Stimulated activated CD8-positive, alpha-beta memory T cell treated with anti-CD3 and anti-CD28 coated beads, Interleukin-7, amount 100 ng/mL, for 48 hours (primary cell): ENCODE measurements around the gene IRF5.

ENCODE experiments used
- DNase-seq, 2 donors: peaks; one replicate each; pipeline ENCODE4 v3.0.0-alpha.2; 2020; ENCODE audit warnings: low read depth in 1 of 2; ENCODE audit errors: extremely low read depth in 1 of 2

IRF5 gene, protein sequence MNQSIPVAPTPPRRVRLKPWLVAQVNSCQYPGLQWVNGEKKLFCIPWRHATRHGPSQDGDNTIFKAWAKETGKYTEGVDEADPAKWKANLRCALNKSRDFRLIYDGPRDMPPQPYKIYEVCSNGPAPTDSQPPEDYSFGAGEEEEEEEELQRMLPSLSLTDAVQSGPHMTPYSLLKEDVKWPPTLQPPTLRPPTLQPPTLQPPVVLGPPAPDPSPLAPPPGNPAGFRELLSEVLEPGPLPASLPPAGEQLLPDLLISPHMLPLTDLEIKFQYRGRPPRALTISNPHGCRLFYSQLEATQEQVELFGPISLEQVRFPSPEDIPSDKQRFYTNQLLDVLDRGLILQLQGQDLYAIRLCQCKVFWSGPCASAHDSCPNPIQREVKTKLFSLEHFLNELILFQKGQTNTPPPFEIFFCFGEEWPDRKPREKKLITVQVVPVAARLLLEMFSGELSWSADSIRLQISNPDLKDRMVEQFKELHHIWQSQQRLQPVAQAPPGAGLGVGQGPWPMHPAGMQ

DNA sequence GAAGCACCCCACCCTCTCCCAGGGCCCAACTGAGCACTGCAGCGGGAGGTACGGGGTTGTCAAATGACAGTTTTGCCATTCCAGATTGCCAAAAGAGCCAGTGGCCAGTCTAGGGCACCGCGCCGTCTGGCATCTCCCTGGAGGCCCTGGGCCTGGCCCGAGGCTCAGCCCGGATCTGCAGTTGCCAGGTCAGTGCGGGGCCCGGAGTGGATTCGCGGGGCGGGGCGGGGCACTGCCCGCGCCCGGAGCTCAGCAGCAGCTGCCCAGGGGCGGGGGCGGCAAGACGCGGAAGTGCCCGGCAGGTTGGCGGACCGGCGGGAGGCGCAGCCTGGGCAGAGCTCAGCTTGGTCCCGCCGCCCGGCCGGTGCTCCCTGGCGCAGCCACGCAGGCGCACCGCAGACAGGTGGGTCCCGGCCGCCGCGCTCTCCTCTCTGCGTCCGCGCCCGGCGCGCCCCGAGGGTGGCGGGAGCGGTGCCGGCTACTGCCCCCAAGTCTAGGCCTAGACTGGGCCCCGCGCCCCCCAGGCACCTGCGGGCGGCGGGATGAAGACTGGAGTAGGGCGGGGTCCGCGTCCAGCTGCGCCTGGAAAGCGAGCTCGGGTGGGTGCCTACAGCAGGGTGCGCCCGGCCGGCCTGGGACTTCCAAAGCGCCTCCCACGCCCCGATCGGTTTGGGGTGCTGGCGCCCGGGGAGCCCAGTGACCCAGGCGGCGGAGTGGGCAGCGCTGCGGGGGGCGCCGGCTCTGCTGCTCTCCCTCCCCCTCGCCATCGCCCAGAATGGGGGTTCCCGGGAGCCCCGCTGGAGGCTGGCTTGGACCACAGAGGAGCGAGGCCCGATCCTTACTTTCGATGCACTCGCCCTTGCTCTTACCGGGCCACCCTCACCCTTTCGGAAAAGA, at the start of gene IRF5:
Gene IRF5, plus strand, starts transcription at position 281 of the 897 bp plus-strand sequence. CDS start 4,155 bp downstream, outside the sequence.
- DNase-seq: no peak

DNA sequence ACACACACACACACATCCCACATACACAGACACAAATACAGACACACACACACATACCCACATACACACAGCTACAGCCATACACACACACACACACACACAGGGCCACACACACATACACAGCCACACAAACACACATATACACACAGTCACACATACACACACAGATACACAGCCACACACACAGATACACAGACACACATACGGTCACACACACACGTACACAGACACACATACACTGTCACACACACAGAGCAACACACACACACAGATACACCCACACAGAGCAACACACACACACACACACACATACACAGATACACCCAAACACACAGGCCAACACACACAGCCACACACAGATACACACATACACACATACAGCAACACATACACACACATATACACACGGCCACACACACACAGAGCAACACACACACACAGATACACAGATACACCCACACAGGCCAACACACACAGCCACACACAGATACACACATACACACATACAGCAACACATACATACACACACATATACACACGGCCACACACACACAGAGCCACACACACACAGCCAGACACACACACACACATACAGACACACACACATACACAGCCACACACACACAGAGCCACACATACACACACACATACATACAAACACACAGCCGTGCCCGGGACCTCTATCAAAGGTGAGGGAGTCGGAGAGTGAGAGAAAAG, 49.5 kb upstream of the IRF5 start:
- no peak for DNase-seq

DNA sequence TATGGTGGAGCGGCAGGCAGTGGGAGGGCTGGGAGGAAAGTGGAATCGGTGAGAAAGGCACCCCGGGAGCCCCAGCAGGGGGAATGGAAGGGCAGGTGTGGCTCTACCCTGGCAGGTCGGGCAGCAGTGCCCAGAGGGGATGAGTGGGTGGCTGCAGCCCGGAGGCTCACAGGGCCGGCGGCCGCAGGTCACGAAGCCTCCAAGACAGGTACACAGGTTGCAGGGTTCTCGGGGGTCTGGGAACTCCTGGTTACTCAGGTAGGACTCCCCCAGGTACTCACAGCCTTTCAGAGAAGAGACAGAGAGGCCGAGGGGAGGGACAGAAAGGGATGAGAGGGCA, 49.0 kb upstream of the IRF5 start:
- DNase-seq: no peak

DNA sequence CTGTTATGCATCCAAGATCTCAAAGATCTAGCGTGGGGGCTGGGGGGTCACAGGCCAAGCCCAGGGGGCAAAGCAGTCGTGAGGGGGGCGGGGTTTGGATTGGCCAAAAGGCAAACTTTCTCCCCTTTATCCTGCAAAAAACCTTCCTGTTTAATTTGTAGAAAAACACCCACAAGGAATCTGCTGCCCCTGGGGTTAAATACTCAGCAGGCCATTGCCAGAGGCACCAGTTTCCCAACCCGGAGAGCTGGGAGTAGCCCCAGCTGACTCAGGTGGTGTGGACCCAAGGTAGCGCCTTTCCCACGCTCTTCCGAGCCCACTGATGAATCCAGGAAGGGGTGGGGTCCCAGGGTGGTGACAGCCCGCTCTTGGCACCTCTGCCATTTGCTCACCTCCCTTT, 48.6 kb upstream of the IRF5 start:
- DNase-seq: no peak

DNA sequence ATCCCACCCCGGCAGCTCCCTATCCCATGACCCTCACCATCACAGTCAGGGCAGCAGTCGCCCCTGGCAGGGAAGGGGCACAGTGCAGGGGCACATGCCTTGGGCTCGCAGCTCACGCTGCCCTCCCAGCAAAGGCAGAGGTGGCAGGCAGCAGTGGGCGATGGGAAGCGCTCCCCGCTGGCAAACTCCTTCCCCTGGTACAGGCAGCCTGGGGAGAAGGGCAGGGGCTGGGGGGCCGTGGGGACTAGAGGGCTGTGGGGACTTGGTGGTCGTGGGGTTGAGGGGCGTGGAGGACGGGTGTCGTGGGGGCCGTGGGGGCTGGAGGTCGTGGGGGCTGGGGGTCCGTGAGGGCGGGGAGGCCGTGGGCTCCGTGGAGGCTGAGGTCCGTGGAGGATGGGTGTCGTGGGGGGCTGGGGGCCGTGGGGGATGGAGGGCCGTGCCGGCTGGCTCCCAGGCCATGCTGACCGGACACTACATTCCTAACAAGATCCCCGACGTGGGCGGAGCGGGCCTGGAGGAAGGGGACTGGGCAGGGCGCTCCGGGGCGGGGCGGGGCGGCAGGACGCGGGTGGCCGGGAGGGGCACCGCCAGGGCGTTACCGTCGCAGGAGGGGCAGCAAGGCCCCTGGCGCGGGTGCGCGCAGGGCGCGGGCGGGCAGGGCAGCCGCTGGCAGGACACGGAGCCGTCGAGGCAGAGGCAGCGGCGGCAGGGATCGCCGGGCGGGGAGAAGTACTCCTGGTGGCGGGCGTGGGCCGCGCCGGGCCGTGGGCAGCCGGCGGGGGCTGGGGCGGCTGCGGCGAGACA, 47.2 kb upstream of the IRF5 start:
- no peak for DNase-seq

DNA sequence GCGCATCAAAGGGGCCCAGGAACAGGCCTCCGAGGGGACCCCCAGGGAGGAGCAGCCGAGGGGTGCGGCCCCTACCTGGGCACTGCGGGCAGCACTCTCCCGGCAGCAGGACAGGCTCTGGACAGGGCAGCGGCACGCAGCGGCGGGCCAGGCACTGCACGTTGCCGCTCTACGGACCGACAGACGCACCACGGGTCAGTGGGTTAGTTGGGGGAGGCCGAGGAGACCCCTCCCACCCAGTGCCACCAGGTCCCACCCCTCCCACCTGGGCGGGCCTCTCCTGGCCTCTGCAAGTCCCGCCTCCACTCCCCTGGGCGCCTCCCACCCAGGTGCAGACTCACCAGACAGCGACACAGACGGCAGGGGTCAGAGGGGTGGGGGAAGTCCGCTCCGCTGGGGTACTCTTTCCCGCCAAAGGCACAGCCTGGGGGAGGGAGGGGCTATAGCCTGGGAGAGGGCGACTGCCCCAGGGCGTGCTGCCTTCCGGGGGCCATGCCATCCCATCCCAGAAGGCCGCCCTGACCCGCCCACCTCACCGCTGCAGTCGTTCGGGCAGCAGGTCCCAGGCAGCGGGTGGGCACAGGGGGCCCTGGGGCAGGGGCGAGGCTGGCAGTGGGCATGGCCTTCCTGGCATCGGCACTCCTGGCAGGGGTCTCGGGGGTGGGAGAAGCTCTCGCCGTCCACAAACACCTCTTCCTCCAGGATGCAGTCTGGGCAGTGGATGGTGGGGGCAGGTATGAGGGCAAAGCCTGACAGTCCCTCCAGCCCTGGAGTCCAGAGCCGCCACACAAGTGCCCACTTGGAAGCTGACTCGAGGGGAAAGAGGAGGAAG, 46.4 kb upstream of the IRF5 start:
- no peak for DNase-seq

DNA sequence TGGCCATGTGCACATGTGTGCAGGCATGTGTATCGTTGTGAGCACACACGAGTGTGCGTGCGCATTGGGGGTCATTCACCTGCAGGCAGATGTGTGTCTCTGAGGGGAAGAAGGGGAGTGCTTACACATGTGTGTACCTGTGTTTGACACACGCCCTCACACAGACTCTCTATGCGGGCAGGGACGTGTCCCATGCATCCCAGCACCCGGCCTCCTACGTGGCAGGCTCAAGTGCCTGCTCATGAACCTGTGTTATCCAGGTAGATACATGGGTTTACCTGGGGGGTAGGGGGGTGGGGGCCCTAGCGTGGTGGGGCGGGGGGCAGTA, 45.8 kb upstream of the IRF5 start:
- DNase-seq: no peak

DNA sequence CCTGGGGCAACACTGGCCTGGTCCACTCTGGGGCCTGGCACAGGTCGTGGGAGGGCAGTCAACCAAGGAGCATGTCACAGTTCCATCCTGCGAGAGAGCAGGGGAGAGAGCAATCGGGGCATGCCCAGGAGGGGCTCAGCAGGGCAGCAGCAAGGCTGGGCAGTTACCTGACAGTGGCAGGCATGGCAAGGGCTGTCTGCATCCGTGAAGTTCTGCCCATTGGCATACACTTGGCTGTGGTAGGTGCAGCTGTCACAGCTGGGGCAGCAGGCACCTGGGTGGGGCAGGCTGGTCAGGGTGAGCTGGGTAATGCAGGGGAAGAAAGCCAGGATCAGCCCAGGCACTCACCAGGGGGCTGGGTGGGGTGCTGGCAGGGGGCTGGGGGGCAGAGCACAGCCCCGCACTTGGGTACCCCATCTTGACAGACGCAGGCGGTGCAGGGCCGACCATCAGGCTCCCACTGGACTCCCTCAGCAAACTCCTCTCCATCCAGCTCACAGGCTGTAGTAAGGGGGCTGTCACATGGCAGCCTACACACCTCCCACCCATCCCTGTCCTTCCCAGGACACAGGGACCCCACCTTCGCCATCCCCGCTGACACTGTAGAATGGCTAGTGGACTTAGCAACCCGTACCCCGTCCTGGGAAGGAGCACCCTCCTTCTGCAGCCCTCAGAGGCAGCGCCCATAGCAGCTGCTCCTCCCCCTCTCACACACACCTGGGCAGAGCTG, 45.0 kb upstream of the IRF5 start:
- no peak for DNase-seq

DNA sequence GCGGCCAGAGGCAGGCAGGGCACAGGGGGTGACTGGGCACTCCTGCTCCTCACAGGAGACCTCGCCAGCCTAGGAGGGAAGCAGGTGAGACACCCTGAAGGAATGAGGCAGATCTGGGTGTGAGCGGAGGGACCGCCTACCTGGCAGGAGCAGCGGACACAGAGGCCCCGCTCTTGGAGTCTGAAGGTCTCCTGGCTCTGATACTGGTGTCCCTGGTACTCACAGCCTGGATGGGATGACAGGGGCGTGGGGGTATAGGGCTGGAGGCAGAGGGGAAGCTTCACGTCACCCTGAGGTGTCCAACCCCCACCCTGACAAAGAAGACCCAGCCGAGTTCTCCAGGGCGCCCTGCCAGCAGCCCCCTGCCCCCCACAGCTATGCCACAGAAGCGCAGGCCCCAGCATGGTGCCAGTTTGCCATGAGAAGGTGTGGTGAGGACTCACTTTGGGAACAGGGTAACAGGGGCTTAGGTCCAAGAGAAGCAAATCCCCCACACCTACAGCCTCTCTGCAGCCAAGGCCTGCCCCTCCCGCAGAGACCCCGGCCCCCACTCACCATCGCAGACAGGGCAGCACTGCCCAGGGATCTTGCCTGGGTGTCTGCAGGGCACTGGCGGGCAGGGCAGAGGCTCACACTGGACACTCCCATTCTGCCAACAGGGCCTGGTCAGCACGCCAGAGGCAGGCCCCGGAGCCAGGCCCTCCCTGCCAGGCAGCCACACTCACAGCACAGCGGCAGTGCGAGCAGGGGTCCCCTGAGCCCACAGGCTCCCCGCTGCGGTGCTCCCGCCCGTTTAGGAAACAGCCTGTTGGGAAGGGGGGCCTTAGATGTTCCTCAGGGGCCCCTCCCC, 44.3 kb upstream of the IRF5 start:
- no peak for DNase-seq

DNA sequence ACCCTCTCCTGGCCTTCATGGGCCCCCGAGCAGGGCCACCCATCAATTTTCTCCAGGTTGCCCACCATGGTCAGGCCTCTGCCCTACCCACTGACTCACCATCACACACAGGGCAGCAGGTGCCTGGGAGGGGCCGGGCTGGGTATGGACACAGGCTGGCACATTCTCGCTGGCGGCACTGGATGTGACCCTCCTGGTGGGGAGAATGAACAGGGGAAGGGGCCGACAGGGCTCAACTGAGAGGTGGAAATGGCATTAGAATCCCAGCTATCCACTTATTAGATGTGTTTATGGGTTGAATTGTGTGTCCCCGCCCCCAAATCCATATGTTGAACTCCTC, 43.7 kb upstream of the IRF5 start:
- no peak for DNase-seq

DNA sequence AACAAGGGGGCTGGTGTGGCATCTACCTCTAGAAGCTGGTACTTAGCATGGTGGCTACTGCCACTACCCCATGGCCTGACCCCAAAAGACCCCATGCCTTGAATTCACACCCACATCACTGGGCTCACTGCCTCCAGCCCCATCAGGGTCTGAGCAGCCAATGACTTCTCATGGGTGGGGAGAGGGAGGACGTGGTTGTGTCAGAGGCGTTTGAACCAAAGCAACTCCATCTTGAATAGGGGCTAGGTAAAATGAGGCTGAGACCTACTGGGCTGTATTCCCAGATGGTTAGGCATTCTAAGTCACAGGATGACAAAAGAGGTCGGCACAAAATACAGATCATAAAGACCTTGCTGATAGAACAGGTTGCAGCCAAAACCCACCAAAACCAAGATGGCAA, 42.4 kb upstream of the IRF5 start:
- DNase-seq: no peak

DNA sequence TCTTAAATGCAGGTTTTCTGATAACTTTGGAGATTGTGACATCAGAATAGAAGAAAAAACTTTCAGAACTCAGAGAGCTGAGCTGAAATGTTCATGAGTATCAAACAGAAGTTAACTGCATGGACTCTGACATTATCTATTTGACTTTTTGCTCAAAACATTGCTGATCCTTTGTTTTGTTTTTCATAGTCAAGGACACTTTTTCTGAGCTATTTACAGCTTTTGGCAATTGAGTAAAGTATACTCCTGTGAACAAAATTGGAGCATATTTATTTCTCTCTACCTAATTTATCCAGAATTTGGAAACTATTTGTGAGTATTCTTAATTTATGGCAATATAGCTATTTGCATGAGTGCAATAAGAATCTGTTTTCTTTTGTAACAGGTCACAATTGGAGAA, 38.3 kb upstream of the IRF5 start:
- no peak for DNase-seq

DNA sequence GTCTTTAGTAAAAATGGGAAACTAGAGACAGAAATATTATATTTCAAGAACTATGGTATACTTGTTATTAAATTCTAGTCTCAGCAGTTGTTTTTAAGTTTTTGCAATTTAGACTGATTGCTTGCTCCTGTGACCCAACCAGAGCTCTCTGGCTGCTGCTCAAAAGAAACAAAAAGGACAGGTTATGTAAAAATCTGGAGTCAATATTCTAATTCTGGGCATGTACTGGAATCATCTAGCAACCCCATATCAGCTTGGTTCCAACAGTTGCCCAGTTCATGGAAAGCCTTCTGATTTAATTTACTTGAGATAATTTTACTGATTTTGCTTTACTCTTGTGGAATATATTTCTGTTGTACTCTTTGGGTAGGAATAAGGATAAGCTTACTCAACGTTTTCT, 37.5 kb upstream of the IRF5 start:
- no peak for DNase-seq

DNA sequence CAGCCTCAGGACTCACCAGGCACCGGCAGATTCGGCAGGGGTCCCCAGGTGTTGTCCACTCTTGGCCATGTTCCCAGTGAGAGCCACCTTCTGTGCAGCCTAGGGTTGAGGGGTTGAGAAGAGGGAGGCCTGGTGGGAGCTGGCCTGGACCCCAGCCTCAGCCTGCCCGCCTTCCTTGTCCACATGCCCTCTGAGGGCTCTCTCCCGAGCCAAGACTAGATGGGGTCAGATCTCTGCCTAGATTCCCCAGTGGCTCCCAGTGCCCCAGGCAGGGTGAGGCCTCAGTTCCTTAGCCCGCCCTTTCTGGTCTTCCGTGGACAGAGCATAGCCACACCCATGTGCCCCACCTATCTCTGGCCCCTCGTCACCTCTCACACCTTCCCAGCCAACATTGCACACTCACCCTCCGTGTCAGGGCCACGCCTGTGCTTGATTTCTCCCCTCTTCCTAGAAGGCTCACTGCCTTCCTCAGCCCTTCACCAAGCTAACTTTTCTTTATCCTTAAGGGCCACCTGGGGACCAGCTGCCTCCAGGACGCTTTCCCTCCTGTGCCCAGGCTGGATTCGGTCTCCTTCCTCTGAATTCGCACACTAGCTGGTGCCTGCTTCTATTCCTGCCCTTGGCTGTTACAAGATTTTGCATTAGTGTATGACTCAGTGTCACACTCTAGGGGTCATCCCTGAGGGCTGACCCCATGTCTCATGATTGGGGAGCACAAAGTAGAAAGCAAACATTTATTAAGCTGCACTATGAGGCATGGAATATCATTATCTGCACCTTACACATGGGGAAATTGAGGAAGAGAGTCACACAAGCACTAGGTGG, 34.8 kb upstream of the IRF5 start:
- no peak for DNase-seq

DNA sequence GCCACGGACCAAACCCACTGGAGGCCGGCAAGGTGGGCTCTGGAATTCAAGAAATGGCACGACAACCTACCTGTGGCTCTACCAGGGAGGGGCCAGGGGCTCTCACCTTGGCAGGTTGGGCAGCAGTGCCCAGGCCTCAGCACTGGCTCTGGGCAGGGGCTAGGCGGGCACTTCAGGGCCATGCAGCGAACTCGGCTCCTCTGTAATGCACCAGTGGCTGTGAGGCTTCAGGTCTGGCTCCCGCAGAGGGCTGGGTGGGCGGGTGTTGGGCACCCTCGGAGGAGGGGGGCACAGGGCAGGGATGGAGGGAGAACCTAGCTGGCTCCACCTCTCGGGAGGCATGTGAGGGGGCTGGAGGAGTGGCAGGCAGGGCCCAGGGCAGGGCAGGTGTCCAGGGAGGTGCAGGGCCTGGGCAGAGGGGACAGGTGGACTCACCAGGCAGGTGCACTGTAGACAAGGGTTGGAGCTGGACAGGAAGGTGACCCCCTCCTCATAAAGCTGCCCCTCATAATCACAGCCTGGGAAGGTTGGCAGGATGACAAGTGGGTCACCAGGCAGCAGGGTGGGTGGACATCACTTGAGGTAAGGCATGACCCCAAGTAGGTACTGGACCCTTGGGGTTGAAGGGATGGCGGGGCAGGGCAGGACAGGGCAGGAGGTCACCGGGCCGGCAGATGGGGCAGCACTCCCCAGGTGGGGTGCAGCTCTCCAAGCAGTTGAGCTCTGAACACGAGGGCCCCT, 33.9 kb upstream of the IRF5 start:
- DNase-seq: no peak

DNA sequence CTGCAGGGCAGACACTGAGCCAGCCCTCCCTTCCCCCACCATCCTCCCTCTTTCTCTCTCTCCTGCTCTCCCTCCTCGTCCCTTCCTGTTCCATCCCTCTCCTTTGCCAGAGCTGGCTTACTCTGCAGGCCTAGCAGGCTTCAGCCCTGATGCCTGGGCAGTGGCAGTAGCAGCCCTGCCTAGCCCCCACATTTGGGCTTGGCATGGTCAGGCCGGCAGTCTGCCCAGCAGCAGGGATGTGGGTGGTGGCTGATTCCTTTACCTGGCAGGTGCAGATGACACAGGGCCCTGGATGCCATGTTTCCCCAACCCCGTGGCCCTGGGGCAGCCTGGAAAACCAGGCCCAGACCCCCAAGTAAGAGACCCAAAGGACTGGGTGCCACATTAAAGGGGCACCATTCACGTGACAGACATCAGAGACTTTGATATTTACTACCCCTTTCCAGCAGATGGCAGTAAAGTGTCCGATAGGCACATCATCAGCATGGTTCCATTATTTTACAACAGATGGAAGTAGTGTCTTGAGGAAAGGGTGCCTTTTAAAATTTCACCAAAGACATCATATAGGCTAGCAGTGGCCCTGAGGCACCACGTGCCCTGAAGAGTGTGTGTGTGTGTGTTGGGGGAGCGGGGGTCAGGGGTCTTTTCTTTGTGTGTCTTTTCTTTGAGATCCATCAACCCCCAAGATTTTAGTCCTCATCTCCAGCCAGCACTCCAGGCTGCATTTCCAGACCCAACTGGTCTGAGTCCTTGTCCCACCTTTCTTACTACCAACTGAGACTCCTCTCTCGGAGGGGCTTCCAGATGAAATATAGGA, 33.1 kb upstream of the IRF5 start:
- no peak for DNase-seq
